Measurements from ENCODE around the gene LMX1B.

The LMX1B gene

DNA sequence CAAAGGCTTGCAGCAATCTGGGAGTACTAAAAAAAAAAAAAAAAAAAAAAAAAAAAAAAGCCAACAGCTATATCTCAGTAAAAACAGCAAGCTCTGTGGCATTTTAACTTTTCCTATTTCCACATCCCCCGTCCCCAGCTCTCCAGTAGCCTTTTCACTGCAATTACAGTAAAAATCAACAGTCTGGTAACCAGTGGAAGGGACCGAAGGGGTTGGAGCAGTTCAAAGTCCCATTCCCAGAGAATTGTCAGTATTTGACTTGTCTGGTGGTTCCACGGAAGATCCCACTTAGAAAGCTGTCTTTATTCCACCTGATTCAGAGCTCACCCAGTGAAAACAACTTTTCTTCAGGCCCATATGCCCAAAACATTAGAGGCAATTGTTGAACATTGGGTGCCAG is 119.3 kb downstream of the LMX1B start:
- H3K27ac ChIP-seq (ENCODE audit: low read depth, low read length) = no peak overlapping the region
- no peak overlapping the region for H3K4me2 ChIP-seq (ENCODE audit: low read length)
- no peaks in the 10 kb centered on the region for H3K9me2 ChIP-seq (replicated peaks; ENCODE audit: control insufficient read depth, low read length)
- no peaks in the 10 kb centered on the region for H4K20me1 ChIP-seq (ENCODE audit: control insufficient read depth, insufficient read depth, low read depth, low read length)
- no peaks in the 10 kb centered on the region for H3K27me3 ChIP-seq (ENCODE audit: control insufficient read depth, low read length)
- no peaks in the 10 kb centered on the region for H3F3A ChIP-seq (ENCODE audit: control insufficient read depth, insufficient read depth)
- H3K4me1 ChIP-seq (ENCODE audit: control insufficient read depth, low read length) = no peaks in the 10 kb centered on the region
- TF ChIP-seq EZH2phosphoT487 (IDR thresholded peaks at IDR 0.05; ENCODE audit: borderline replicate concordance, low read length) = no peak
- TF ChIP-seq, protein P1, sequence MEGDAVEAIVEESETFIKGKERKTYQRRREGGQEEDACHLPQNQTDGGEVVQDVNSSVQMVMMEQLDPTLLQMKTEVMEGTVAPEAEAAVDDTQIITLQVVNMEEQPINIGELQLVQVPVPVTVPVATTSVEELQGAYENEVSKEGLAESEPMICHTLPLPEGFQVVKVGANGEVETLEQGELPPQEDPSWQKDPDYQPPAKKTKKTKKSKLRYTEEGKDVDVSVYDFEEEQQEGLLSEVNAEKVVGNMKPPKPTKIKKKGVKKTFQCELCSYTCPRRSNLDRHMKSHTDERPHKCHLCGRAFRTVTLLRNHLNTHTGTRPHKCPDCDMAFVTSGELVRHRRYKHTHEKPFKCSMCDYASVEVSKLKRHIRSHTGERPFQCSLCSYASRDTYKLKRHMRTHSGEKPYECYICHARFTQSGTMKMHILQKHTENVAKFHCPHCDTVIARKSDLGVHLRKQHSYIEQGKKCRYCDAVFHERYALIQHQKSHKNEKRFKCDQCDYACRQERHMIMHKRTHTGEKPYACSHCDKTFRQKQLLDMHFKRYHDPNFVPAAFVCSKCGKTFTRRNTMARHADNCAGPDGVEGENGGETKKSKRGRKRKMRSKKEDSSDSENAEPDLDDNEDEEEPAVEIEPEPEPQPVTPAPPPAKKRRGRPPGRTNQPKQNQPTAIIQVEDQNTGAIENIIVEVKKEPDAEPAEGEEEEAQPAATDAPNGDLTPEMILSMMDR (IDR thresholded peaks at IDR 0.05; ENCODE audit: low read depth, low read length, poor library complexity, severe bottlenecking) = no peak
- H3K36me3 ChIP-seq (ENCODE audit: control insufficient read depth, low read length) = no peaks in the 10 kb centered on the region
- no peaks in the 10 kb centered on the region for H3K79me2 ChIP-seq (ENCODE audit: control insufficient read depth, low read length)
- peaks cover 16% of the 10 kb centered on the region for H3K9me3 ChIP-seq (ENCODE audit: control insufficient read depth, insufficient read depth, low read length)
- no peak overlapping the region for H3K4me3 ChIP-seq (ENCODE audit: low read length)

DNA sequence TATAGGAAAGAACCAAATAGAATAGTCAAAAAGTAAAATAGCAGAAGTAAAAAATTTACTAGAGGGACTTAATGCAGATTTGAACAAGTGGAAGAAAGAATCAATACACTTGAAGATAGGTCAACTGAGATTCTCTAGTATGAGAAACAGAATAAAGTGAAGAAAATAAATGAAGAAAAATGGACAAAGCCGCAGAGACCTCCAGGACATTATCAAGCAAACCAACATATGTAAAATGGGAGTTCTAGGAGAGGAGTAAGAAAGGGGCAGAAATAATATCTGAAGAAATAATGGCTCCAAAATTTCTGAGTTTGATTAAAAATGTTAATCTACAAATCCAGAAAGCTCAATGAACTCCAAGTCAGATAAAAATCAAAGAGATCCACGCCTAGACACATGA is 121.1 kb downstream of the LMX1B start:
- H3K27ac ChIP-seq (ENCODE audit: low read depth, low read length) = no peak overlapping the region
- H3K4me1 ChIP-seq (ENCODE audit: control insufficient read depth, low read length) = no peaks in the 10 kb centered on the region
- no peaks in the 10 kb centered on the region for H3K27me3 ChIP-seq (ENCODE audit: control insufficient read depth, low read length)
- no peaks in the 10 kb centered on the region for H4K20me1 ChIP-seq (ENCODE audit: control insufficient read depth, insufficient read depth, low read depth, low read length)
- peaks cover 16% of the 10 kb centered on the region for H3K9me3 ChIP-seq (ENCODE audit: control insufficient read depth, insufficient read depth, low read length)
- H3K4me3 ChIP-seq (ENCODE audit: low read length) = no peak overlapping the region
- no peaks in the 10 kb centered on the region for H3K36me3 ChIP-seq (ENCODE audit: control insufficient read depth, low read length)
- H3K4me2 ChIP-seq (ENCODE audit: low read length) = no peak overlapping the region
- H3F3A ChIP-seq (ENCODE audit: control insufficient read depth, insufficient read depth) = no peaks in the 10 kb centered on the region
- H3K9me2 ChIP-seq (replicated peaks; ENCODE audit: control insufficient read depth, low read length) = no peaks in the 10 kb centered on the region
- no peak for TF ChIP-seq EZH2phosphoT487 (IDR thresholded peaks at IDR 0.05; ENCODE audit: borderline replicate concordance, low read length)
- TF ChIP-seq, protein P1 (IDR thresholded peaks at IDR 0.05; ENCODE audit: low read depth, low read length, poor library complexity, severe bottlenecking) = no peak
- no peaks in the 10 kb centered on the region for H3K79me2 ChIP-seq (ENCODE audit: control insufficient read depth, low read length)

DNA sequence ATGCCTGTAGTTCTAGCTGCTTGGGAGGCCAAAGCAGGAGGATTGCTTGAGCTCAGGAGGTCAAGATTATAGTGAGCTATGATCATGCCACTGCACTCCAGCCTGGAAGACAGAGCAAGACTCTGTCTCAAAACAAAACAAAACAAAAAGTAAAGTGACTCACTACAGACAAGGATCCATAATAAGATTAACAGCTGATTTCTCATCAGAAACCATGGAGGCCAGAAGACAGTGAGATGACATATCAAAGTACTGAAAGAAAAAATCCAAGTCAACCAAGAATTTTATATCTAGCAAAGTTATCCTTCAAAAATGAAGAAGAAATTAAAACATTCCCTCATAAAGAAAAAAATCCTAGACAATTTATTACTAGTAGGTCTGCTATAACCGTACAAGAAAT is 121.8 kb downstream of the LMX1B start:
- H3K27ac ChIP-seq (ENCODE audit: low read depth, low read length) = no peak overlapping the region
- no peaks in the 10 kb centered on the region for H3F3A ChIP-seq (ENCODE audit: control insufficient read depth, insufficient read depth)
- H3K9me3 ChIP-seq (ENCODE audit: control insufficient read depth, insufficient read depth, low read length) = peaks cover 16% of the 10 kb centered on the region
- no peak overlapping the region for H3K4me2 ChIP-seq (ENCODE audit: low read length)
- TF ChIP-seq EZH2phosphoT487 (IDR thresholded peaks at IDR 0.05; ENCODE audit: borderline replicate concordance, low read length) = no peak
- TF ChIP-seq, protein P1 (IDR thresholded peaks at IDR 0.05; ENCODE audit: low read depth, low read length, poor library complexity, severe bottlenecking) = no peak
- no peaks in the 10 kb centered on the region for H3K27me3 ChIP-seq (ENCODE audit: control insufficient read depth, low read length)
- no peaks in the 10 kb centered on the region for H4K20me1 ChIP-seq (ENCODE audit: control insufficient read depth, insufficient read depth, low read depth, low read length)
- no peaks in the 10 kb centered on the region for H3K79me2 ChIP-seq (ENCODE audit: control insufficient read depth, low read length)
- no peaks in the 10 kb centered on the region for H3K4me1 ChIP-seq (ENCODE audit: control insufficient read depth, low read length)
- no peaks in the 10 kb centered on the region for H3K36me3 ChIP-seq (ENCODE audit: control insufficient read depth, low read length)
- H3K4me3 ChIP-seq (ENCODE audit: low read length) = no peak overlapping the region
- no peaks in the 10 kb centered on the region for H3K9me2 ChIP-seq (replicated peaks; ENCODE audit: control insufficient read depth, low read length)

DNA sequence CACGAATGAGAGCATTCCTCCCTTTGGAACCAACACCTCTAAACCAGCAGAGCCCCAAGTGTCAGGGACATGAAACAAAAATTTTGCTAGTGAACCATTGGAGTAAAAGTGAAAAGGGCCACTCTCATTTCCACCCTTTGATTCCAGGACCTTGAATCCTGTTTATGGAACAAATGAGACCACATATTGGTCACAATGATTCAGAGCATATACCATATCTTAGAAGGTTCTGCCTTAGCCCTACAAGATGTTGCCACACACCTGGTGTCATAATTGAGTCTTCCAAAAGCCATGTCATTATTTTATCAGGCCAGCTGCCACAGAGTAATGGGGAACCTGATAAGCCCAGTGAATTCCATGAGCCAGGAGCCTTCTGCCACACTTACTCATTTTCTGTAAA is 124.8 kb downstream of the LMX1B start:
- H3K9me2 ChIP-seq (replicated peaks; ENCODE audit: control insufficient read depth, low read length) = no peaks in the 10 kb centered on the region

More for the DNA sequence above, 124.8 kb downstream of the LMX1B start:
- H3F3A ChIP-seq (ENCODE audit: control insufficient read depth, insufficient read depth) = no peaks in the 10 kb centered on the region
- H3K4me1 ChIP-seq (ENCODE audit: control insufficient read depth, low read length) = no peaks in the 10 kb centered on the region
- no peaks in the 10 kb centered on the region for H3K27me3 ChIP-seq (ENCODE audit: control insufficient read depth, low read length)
- no peaks in the 10 kb centered on the region for H3K36me3 ChIP-seq (ENCODE audit: control insufficient read depth, low read length)
- H3K9me3 ChIP-seq (ENCODE audit: control insufficient read depth, insufficient read depth, low read length) = peaks cover 16% of the 10 kb centered on the region
- no peak overlapping the region for H3K4me3 ChIP-seq (ENCODE audit: low read length)
- H4K20me1 ChIP-seq (ENCODE audit: control insufficient read depth, insufficient read depth, low read depth, low read length) = no peaks in the 10 kb centered on the region
- H3K27ac ChIP-seq (ENCODE audit: low read depth, low read length) = no peak overlapping the region
- no peak overlapping the region for H3K4me2 ChIP-seq (ENCODE audit: low read length)
- no peaks in the 10 kb centered on the region for H3K79me2 ChIP-seq (ENCODE audit: control insufficient read depth, low read length)
- TF ChIP-seq, protein P1 (IDR thresholded peaks at IDR 0.05; ENCODE audit: low read depth, low read length, poor library complexity, severe bottlenecking) = no peak
- no peak for TF ChIP-seq EZH2phosphoT487 (IDR thresholded peaks at IDR 0.05; ENCODE audit: borderline replicate concordance, low read length)
